HL-60 (cell line): ENCODE data around the gene NOS1AP.

ENCODE experiments used
- DNase-seq, 2 experiments: peaks; one replicate each; pipeline ENCODE4 v3.0.0-alpha.2; 2010 to 2020; ENCODE audit warnings: low read depth in 1 of 2, low spot score in 1 of 2
- H3K27ac ChIP-seq: fragments of 250-450 bp; sonication (Bioruptor Pico); replicated peaks from 2 replicates; pipeline ENCODE4 v1.5.1; 2020; ENCODE audit warnings: mild to moderate bottlenecking, moderate library complexity
- H3K27me3 ChIP-seq: fragments of 250-450 bp; sonication (Bioruptor Pico); 2 replicates; pipeline ENCODE4 v1.5.1; 2021; ENCODE audit warnings: mild to moderate bottlenecking, moderate library complexity; ENCODE audit not compliant: insufficient read depth, poor library complexity, severe bottlenecking
- H3K4me3 ChIP-seq: replicated peaks from 2 replicates; pipeline ENCODE4 v1.5.1; 2011; ENCODE audit warnings: mild to moderate bottlenecking, control low read depth, low read length; ENCODE audit not compliant: insufficient read depth
- CTCF ChIP-seq: IDR thresholded peaks from one replicate; pipeline ENCODE4 v1.5.1; 2011; ENCODE audit warnings: low read length, control low read depth, inconsistent platforms; ENCODE audit not compliant: insufficient read depth
- GABPA ChIP-seq: IDR thresholded peaks from 2 replicates; pipeline ENCODE4 v1.6.1; 2012; ENCODE audit warnings: low read depth
- POLR2AphosphoS5 ChIP-seq: IDR thresholded peaks from 2 replicates; pipeline ENCODE4 v1.6.1; 2012; ENCODE audit warnings: low read depth
- SPI1 ChIP-seq: IDR thresholded peaks from 2 replicates; pipeline ENCODE4 v1.6.1; 2012; ENCODE audit warnings: low read depth, mild to moderate bottlenecking, borderline replicate concordance
- TF ChIP-seq, protein P1 (sequence below): IDR thresholded peaks from 2 replicates; pipeline ENCODE4 v1.6.1; 2012; ENCODE audit warnings: low read depth; ENCODE audit not compliant: insufficient replicate concordance

The NOS1AP gene

DNA sequence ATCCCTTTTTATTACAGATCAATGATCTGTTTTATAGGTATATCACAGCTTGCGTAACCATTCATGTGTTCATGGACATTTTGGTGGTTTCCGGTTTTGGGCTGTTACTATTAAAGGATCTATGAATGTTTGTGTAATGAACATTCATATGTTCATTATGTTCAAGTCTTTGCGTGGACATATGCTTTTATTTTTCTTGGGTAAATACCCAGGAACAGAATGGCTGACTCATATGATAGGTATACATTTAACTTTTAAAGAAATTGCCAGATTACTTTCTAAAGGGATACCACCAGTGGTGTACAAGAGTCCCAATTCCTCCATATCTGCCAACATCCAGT is 233.5 kb downstream of the NOS1AP start:
- Histone ChIP-seq H3K27ac (no peak overlapping the region), H3K4me3 (no peak overlapping the region), H3K27me3 (no peaks in the 10 kb centered on the region)
- TF ChIP-seq CTCF: no peak
- TF ChIP-seq POLR2AphosphoS5: no peak
- TF ChIP-seq SPI1: no peak
- TF ChIP-seq GABPA: no peak
- TF ChIP-seq, protein P1, sequence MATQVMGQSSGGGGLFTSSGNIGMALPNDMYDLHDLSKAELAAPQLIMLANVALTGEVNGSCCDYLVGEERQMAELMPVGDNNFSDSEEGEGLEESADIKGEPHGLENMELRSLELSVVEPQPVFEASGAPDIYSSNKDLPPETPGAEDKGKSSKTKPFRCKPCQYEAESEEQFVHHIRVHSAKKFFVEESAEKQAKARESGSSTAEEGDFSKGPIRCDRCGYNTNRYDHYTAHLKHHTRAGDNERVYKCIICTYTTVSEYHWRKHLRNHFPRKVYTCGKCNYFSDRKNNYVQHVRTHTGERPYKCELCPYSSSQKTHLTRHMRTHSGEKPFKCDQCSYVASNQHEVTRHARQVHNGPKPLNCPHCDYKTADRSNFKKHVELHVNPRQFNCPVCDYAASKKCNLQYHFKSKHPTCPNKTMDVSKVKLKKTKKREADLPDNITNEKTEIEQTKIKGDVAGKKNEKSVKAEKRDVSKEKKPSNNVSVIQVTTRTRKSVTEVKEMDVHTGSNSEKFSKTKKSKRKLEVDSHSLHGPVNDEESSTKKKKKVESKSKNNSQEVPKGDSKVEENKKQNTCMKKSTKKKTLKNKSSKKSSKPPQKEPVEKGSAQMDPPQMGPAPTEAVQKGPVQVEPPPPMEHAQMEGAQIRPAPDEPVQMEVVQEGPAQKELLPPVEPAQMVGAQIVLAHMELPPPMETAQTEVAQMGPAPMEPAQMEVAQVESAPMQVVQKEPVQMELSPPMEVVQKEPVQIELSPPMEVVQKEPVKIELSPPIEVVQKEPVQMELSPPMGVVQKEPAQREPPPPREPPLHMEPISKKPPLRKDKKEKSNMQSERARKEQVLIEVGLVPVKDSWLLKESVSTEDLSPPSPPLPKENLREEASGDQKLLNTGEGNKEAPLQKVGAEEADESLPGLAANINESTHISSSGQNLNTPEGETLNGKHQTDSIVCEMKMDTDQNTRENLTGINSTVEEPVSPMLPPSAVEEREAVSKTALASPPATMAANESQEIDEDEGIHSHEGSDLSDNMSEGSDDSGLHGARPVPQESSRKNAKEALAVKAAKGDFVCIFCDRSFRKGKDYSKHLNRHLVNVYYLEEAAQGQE: no peak
- no peak for DNase-seq

- no peaks in the 10 kb centered on the region for H3K27me3 ChIP-seq
- no peak for TF ChIP-seq CTCF
- TF ChIP-seq GABPA: no peak
- TF ChIP-seq, protein P1: no peak
- no peak for TF ChIP-seq POLR2AphosphoS5
- TF ChIP-seq SPI1: no peak
- no peak for DNase-seq
- no peak overlapping the region for H3K4me3 ChIP-seq
- no peak overlapping the region for H3K27ac ChIP-seq
Measured at GRCh38 chr1:162304736-162305135, 235.2 kb downstream of the NOS1AP start.

GRCh38 chr1:162305969-162306368 is 236.5 kb downstream of the NOS1AP start:
- Histone ChIP-seq H3K4me3 (no peak overlapping the region), H3K27ac (no peak overlapping the region), H3K27me3 (no peaks in the 10 kb centered on the region)
- DNase-seq: no peak
- TF ChIP-seq GABPA: no peak
- TF ChIP-seq CTCF: no peak
- TF ChIP-seq, protein P1: no peak
- no peak for TF ChIP-seq SPI1
- no peak for TF ChIP-seq POLR2AphosphoS5
